NCI-H146 (cell line): Measurements from ENCODE around the gene EFR3B.
"Not testable (repeated sequence)": the region's sequence is repeated elsewhere in the genome, so short reads cannot be mapped to it uniquely, and the experiment has no call there.

Experiments used
- DNase-seq: peaks from one replicate; lab custom pipeline; 2025; lab: John Stamatoyannopoulos, UW

Gene EFR3B

GRCh38 chr2:25105336-25106085, 63.6 kb downstream of the EFR3B start:
- peak; percentile 89 for DNase-seq

GRCh38 chr2:25109822-25110221, 67.9 kb downstream of the EFR3B start:
- no peak for DNase-seq

- DNase-seq: no peak
These were observed 70.2 kb downstream of the EFR3B start for GRCh38 chr2:25112113-25112512.

- DNase-seq: no peak
These were observed 73.5 kb downstream of the EFR3B start for GRCh38 chr2:25115249-25115883.

GRCh38 chr2:25115902-25116301, 74.0 kb downstream of the EFR3B start:
- DNase-seq: no peak

- no peak for DNase-seq
These were observed 75.1 kb downstream of the EFR3B start for GRCh38 chr2:25116956-25117355.

- no peak for DNase-seq
These were observed 77.4 kb downstream of the EFR3B start for GRCh38 chr2:25119263-25119662.

- no peak for DNase-seq
These were observed 80.5 kb downstream of the EFR3B start for GRCh38 chr2:25122367-25122766.

GRCh38 chr2:25123682-25124081, 81.8 kb downstream of the EFR3B start:
- DNase-seq: no peak

GRCh38 chr2:25125189-25125588, 83.3 kb downstream of the EFR3B start:
- no peak for DNase-seq

- DNase-seq: no peak
These were observed 84.1 kb downstream of the EFR3B start for GRCh38 chr2:25125976-25126375.

GRCh38 chr2:25127071-25127470, 85.2 kb downstream of the EFR3B start:
- DNase-seq: not testable (repeated sequence)

GRCh38 chr2:25127646-25128045, 85.8 kb downstream of the EFR3B start:
- DNase-seq: no peak

- DNase-seq: no peak
These were observed 88.1 kb downstream of the EFR3B start for GRCh38 chr2:25129901-25130520.

- no peak for DNase-seq
These were observed 89.3 kb downstream of the EFR3B start for GRCh38 chr2:25131253-25131566.

- no peak for DNase-seq
These were observed 89.9 kb downstream of the EFR3B start for GRCh38 chr2:25131567-25132298.

GRCh38 chr2:25132299-25132635, 90.4 kb downstream of the EFR3B start:
- DNase-seq: no peak

GRCh38 chr2:25132693-25133092, 90.8 kb downstream of the EFR3B start:
- no peak for DNase-seq

- DNase-seq: not testable (repeated sequence)
These were observed 98.7 kb downstream of the EFR3B start for GRCh38 chr2:25140535-25140934.

GRCh38 chr2:25141120-25141519, 99.2 kb downstream of the EFR3B start:
- no peak for DNase-seq

GRCh38 chr2:25145803-25146202, 103.9 kb downstream of the EFR3B start:
- no peak for DNase-seq

- DNase-seq: no peak
These were observed 105.0 kb downstream of the EFR3B start for GRCh38 chr2:25146896-25147295.

GRCh38 chr2:25149646-25150045, 107.8 kb downstream of the EFR3B start:
- DNase-seq: no peak
